HUES64 (cell line): ENCODE data around the gene GSG1L.
"Not testable (repeated sequence)": the region's sequence is repeated elsewhere in the genome, so short reads cannot be mapped to it uniquely, and the experiment has no call there.

ENCODE experiments used
- H3K27ac ChIP-seq: 2 replicates; pipeline ENCODE4 v1.7.0; 2013; ENCODE audit warnings: low read depth, low read length, inconsistent platforms
- H3K27me3 ChIP-seq: 2 replicates; pipeline ENCODE4 v1.6.1; 2013; ENCODE audit warnings: mild to moderate bottlenecking, low read length; ENCODE audit not compliant: insufficient read depth
- H3K36me3 ChIP-seq: 2 replicates; pipeline ENCODE4 v1.6.1; 2013; ENCODE audit warnings: mild to moderate bottlenecking, low read length; ENCODE audit not compliant: insufficient read depth
- H3K4me1 ChIP-seq: 2 replicates; pipeline ENCODE4 v1.6.1; 2013; ENCODE audit warnings: mild to moderate bottlenecking, low read length, moderate library complexity; ENCODE audit not compliant: insufficient read depth
- H3K4me3 ChIP-seq: 2 replicates; pipeline ENCODE4 v1.5.1; 2013; ENCODE audit warnings: mild to moderate bottlenecking, low read length, moderate library complexity
- H3K9ac ChIP-seq: 2 replicates; pipeline ENCODE4 v1.6.1; 2013; ENCODE audit warnings: mild to moderate bottlenecking, low read depth, low read length
- H3K9me3 ChIP-seq: 2 replicates; pipeline ENCODE4 v1.6.1; 2013; ENCODE audit warnings: low read depth, low read length; ENCODE audit not compliant: insufficient read depth
- WGBS: fragments of 150-250, 120-280 bp; methylation state at CpG from one replicate; pipeline ENCODE4 v1.1.7; 2013; ENCODE audit warnings: missing lambda C conversion rate; 5-methylcytosine and 5-hydroxymethylcytosine counted together

Gene GSG1L

DNA sequence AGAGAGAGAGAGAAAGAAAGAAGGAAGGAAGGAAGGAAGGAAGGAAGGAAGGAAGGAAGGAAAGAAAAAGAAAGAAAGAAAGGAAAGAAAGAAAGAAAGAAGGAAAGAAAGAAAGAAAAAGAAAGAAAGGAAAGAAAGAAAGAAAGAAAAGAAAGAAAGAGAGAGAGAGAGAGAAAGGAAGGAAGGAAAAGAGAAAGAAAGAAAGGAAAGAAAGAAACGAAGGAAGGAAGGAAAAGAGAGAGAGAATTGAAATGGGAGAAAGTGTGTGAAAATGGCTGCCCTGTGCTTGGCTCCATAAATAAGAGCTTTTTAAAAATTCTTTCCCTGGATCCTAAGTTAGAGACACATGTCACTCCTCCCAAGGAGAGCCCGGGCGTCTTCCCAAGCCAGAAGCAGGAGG, 83.8 kb downstream of the GSG1L start:
- 77% methylated on average over 3 of the region's 3 CpGs for WGBS
- not testable (repeated sequence) for H3K27me3 ChIP-seq

DNA sequence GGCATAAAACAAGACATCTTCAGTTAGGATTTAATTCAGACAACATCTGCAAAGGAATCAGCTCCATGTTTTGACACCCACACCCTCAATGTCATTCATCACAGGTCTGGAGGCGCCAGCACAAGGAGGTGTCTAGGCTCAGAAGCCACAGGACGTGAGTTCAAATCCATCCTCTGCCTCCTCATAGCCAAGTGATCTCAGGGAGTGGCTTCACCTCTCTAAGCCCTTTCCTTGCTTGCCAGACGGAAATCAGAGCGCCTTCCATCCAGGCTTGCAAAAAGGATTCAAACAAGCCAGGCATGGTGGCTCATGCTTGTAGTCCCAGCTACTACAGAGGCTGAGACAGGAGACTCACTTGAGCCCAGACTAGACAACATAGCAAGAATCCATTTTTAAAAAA, 84.6 kb downstream of the GSG1L start:
- WGBS: 95% methylated on average over 4 of the region's 4 CpGs
- Histone ChIP-seq H3K9me3 (no peaks in the 10 kb centered on the region), H3K4me1 (no peaks in the 10 kb centered on the region)

More for the DNA sequence above, 83.8 kb downstream of the GSG1L start:
- not testable (repeated sequence) for H3K4me1 ChIP-seq, H3K27ac ChIP-seq, H3K9me3 ChIP-seq, H3K36me3 ChIP-seq, H3K9ac ChIP-seq, H3K4me3 ChIP-seq

DNA sequence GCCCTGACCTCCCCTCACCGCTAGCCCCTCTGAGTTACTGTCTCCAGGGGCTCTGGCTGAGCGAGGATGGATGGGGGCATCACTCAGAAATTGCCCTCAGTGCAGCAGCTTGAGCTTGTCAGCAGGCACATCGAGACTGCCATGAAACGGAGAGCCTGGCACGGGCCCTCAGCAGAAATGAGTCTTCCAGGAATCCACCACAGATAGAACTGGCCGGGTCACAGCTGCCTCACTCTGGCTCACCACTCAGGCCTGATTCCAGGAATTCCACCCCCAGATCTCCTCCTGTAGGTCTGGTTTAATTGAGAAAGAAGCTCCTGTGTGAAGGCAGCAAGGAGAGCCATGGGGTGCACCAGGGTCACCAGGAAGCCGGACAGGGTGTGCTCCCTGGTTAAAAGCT, 85.5 kb downstream of the GSG1L start:
- no peaks in the 10 kb centered on the region for H3K27me3 ChIP-seq
- no peak overlapping the region for H3K9ac ChIP-seq
- no peak overlapping the region for H3K4me3 ChIP-seq
- H3K9me3 ChIP-seq: no peaks in the 10 kb centered on the region
- H3K27ac ChIP-seq: no peak overlapping the region
- no peaks in the 10 kb centered on the region for H3K36me3 ChIP-seq
- 95% methylated on average over 7 of the region's 7 CpGs for WGBS
- no peaks in the 10 kb centered on the region for H3K4me1 ChIP-seq

More for the DNA sequence above, 84.6 kb downstream of the GSG1L start:
- H3K36me3 ChIP-seq: no peaks in the 10 kb centered on the region
- no peaks in the 10 kb centered on the region for H3K27me3 ChIP-seq
- no peak overlapping the region for H3K4me3 ChIP-seq
- no peak overlapping the region for H3K9ac ChIP-seq
- H3K27ac ChIP-seq: no peak overlapping the region

GRCh38 chr16:27976990-27977389, 86.5 kb downstream of the GSG1L start:
- Histone ChIP-seq H3K27ac (no peak overlapping the region), H3K36me3 (no peaks in the 10 kb centered on the region), H3K4me3 (no peak overlapping the region), H3K27me3 (no peaks in the 10 kb centered on the region), H3K4me1 (no peaks in the 10 kb centered on the region), H3K9me3 (no peaks in the 10 kb centered on the region), H3K9ac (no peak overlapping the region)
- WGBS: 89% methylated on average over 9 of the region's 9 CpGs

- Histone ChIP-seq H3K27me3 (no peaks in the 10 kb centered on the region), H3K9ac (no peak overlapping the region), H3K36me3 (no peaks in the 10 kb centered on the region), H3K4me1 (no peaks in the 10 kb centered on the region), H3K4me3 (no peak overlapping the region), H3K27ac (no peak overlapping the region), H3K9me3 (no peaks in the 10 kb centered on the region)
- 89% methylated on average over 11 of the region's 11 CpGs for WGBS
Measured at GRCh38 chr16:27974896-27975540, 88.5 kb downstream of the GSG1L start.

DNA sequence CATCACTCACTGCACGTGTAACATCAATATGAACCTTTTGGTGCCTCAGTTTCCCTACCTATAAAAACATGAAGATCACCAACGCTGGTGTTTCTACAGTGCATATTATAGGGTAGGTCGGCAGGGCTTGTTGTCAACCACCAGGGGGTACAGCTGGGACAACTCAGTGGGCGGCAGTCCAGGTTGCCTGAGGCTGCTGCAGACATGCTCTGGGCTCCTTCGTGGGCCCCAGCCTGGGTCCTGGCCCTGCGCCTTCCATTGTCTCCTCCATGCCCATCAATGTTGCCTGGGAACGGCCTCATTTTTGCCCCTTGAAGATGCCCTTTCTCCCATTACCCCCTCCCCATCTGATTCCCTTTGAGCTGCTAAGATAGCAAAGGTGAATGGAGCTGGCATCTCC, 89.8 kb downstream of the GSG1L start:
- no peaks in the 10 kb centered on the region for H3K27me3 ChIP-seq
- H3K4me1 ChIP-seq: no peaks in the 10 kb centered on the region
- H3K4me3 ChIP-seq: no peak overlapping the region
- no peaks in the 10 kb centered on the region for H3K9me3 ChIP-seq
- no peaks in the 10 kb centered on the region for H3K36me3 ChIP-seq
- no peak overlapping the region for H3K9ac ChIP-seq
- 75% methylated on average over 7 of the region's 7 CpGs for WGBS
- no peak overlapping the region for H3K27ac ChIP-seq

- H3K9ac ChIP-seq: no peak overlapping the region
- no peaks in the 10 kb centered on the region for H3K9me3 ChIP-seq
- H3K4me1 ChIP-seq: no peaks in the 10 kb centered on the region
- no peak overlapping the region for H3K4me3 ChIP-seq
- H3K27me3 ChIP-seq: no peaks in the 10 kb centered on the region
- no peak overlapping the region for H3K27ac ChIP-seq
- 5% methylated on average over 4 of the region's 4 CpGs for WGBS
- H3K36me3 ChIP-seq: no peaks in the 10 kb centered on the region
Measured at GRCh38 chr16:27972500-27972899, 91.0 kb downstream of the GSG1L start.

DNA sequence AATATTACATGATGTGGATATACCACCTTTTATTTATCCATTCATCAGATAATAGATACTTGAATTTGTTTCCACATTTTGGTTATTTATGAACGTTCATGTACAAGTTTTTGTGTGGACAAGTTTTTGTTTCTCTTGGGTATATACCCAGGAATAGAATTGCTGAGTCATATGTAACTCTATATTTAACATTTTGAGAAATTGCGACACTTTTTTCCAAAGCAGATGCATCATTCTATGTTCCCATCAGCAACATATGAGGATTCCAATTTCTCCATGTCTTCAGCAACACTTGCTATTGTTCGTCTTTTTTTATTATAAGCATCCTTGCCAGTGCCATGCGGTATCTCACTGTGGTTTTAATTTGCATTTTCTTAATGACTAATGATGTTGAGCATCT, 93.9 kb downstream of the GSG1L start:
- Histone ChIP-seq H3K27me3 (no peaks in the 10 kb centered on the region), H3K27ac (no peak overlapping the region), H3K36me3 (no peaks in the 10 kb centered on the region), H3K9me3 (no peaks in the 10 kb centered on the region), H3K9ac (no peak overlapping the region), H3K4me3 (no peak overlapping the region), H3K4me1 (no peaks in the 10 kb centered on the region)
- WGBS: 83% methylated on average over 4 of the region's 4 CpGs

DNA sequence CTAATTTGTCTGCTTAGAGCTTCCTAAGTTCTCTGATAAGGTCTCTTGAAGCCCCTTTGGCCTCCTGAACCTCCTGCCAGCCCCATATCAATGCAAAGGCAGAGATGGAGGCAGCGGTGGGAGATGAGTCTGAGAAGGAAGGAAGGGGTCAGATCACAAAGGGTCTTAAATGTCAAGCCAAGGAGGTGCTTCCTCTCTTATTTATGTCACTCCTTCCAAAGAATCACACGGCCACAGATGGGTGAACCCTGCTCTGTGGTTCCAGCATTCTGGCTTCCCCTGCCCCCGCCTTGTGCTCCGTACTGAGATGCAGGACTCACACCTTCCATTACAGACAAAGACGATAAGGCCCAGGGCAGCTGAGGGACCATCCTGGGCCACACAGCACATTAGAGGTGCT, 96.3 kb downstream of the GSG1L start:
- Histone ChIP-seq H3K4me3 (no peak overlapping the region), H3K9ac (no peak overlapping the region), H3K27ac (no peak overlapping the region), H3K27me3 (no peaks in the 10 kb centered on the region), H3K9me3 (no peaks in the 10 kb centered on the region), H3K36me3 (no peaks in the 10 kb centered on the region), H3K4me1 (no peaks in the 10 kb centered on the region)
- 93% methylated on average over 5 of the region's 5 CpGs for WGBS

GRCh38 chr16:27966756-27967155, 96.8 kb downstream of the GSG1L start:
- H3K36me3 ChIP-seq: no peaks in the 10 kb centered on the region
- no peak overlapping the region for H3K4me3 ChIP-seq
- WGBS: 88% methylated on average over 4 of the region's 4 CpGs
- H3K9ac ChIP-seq: no peak overlapping the region
- no peaks in the 10 kb centered on the region for H3K4me1 ChIP-seq
- H3K9me3 ChIP-seq: no peaks in the 10 kb centered on the region
- no peak overlapping the region for H3K27ac ChIP-seq
- no peaks in the 10 kb centered on the region for H3K27me3 ChIP-seq

DNA sequence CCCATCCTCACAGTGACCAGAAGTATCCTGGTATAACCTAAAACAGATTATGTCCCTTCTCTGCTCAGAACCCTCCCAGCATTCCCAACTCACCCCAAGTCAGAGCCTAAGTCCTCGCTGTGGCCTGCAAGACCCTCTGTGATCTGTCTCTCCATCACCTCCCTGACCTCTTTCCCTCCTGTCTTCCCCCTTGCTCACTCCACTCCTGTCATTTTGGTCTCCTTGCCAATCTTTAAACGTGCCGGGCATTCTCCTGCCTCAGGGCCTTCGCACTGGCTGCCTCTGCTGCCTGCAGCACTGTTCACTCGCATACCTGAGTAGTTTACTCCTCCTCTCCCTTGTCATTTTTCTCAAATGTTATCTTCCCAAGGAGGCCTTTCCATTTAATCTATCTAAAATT, 97.7 kb downstream of the GSG1L start:
- no peak overlapping the region for H3K27ac ChIP-seq
- H3K4me1 ChIP-seq: no peaks in the 10 kb centered on the region
- WGBS: 84% methylated on average over 5 of the region's 5 CpGs

GRCh38 chr16:27963471-27963965, 100.0 kb downstream of the GSG1L start:
- no peak overlapping the region for H3K27ac ChIP-seq
- no peaks in the 10 kb centered on the region for H3K27me3 ChIP-seq
- H3K9me3 ChIP-seq: no peaks in the 10 kb centered on the region
- no peak overlapping the region for H3K4me3 ChIP-seq
- no peak overlapping the region for H3K9ac ChIP-seq
- no peaks in the 10 kb centered on the region for H3K4me1 ChIP-seq
- WGBS: 90% methylated on average over 7 of the region's 7 CpGs
- H3K36me3 ChIP-seq: no peaks in the 10 kb centered on the region

More for the DNA sequence above, 97.7 kb downstream of the GSG1L start:
- H3K9me3 ChIP-seq: no peaks in the 10 kb centered on the region
- H3K4me3 ChIP-seq: no peak overlapping the region
- no peaks in the 10 kb centered on the region for H3K36me3 ChIP-seq
- H3K27me3 ChIP-seq: no peaks in the 10 kb centered on the region
- no peak overlapping the region for H3K9ac ChIP-seq
